Thyroid gland (tissue), 4 donors: ENCODE results near the gene ETV2. TPM values are rescaled to one million over a fixed set of nuclear protein-coding genes. Genes with fewer than 3 reads are reported as not detected.

Experiments used
- DNase-seq, 2 donors: peaks; one replicate each; pipeline ENCODE4 v3.0.0-alpha.2; 2019
- H3K27ac ChIP-seq, 3 donors: fragments of 200-600 bp; sonication (generic); 1 replicate in 2 of 3; 2 replicates in 1 of 3; pipeline ENCODE4 v1.5.1; 2016 to 2019; ENCODE audit warnings: mild to moderate bottlenecking in 1 of 3, moderate library complexity in 1 of 3
- H3K27me3 ChIP-seq: fragments of 200-600 bp; sonication (generic); one replicate; pipeline ENCODE4 v1.5.1; 2019
- H3K36me3 ChIP-seq, 2 donors: fragments of 200-600 bp; sonication (generic); one replicate each; pipeline ENCODE4 v1.5.1; 2016 to 2019
- H3K4me1 ChIP-seq, 2 donors: fragments of 200-600 bp; sonication (generic); one replicate each; pipeline ENCODE4 v1.5.1; 2017 to 2019
- H3K4me3 ChIP-seq, 3 donors: fragments of 200-600 bp; sonication (generic); replicated peaks in 1 of 3; 1 replicate in 2 of 3; 2 replicates in 1 of 3; pipeline ENCODE4 v1.5.1; 2016; ENCODE audit warnings: mild to moderate bottlenecking in 1 of 3
- H3K9me3 ChIP-seq: fragments of 200-600 bp; sonication (generic); one replicate; pipeline ENCODE4 v1.5.1; 2017
- CTCF ChIP-seq, 6 experiments: fragments of 200-600 bp in 3 of 6; fragments of 450-650 bp in 3 of 6; sonication (generic) in 3 of 6; IDR thresholded peaks; one replicate each; pipeline ENCODE4 v1.5.1; 2016 to 2019; ENCODE audit warnings: antibody characterized with exemption in 6 of 6, mild to moderate bottlenecking in 2 of 6, inconsistent platforms in 1 of 6, moderate library complexity in 1 of 6
- POLR2A ChIP-seq, 2 donors: fragments of 450-650 bp; IDR thresholded peaks; one replicate each; pipeline ENCODE4 v1.6.1; 2017; ENCODE audit warnings: antibody characterized with exemption in 2 of 2, mild to moderate bottlenecking in 2 of 2, moderate library complexity in 1 of 2
- WGBS, 2 donors: methylation state at CpG; one replicate each; pipeline ENCODE4 v1.1.5; 2017; 5-methylcytosine and 5-hydroxymethylcytosine counted together
- intact Hi-C: fragments of 100-400 bp; cut with DNase I; formaldehyde crosslinking; loops from one replicate; pipeline ENCODE4 v1.15.1; 2023
- total RNA-seq, 4 donors: library from RNA; depleted of rRNA; stranded (reverse); fragments of >200 nt; gene quantifications; one replicate each; pipeline ENCODE4 v1.2.3, GENCODE V29; 2016

The ETV2 gene
- total RNA-seq, 4 donors from 2014 or later = 0.56 TPM; not detected in 3

- no peaks in the 10 kb centered on the region for H3K27me3 ChIP-seq
- peak in 1 of 2 donors; percentile 84 for TF ChIP-seq POLR2A (IDR thresholded peaks at IDR 0.05)
- no peak for TF ChIP-seq CTCF (IDR thresholded peaks at IDR 0.05)
- 0 to 1% methylated on average over 16 to 26 of the region's 69 CpGs for WGBS, 2 donors
- peak; percentile 86 to 88 for DNase-seq
- H3K36me3 ChIP-seq = no peaks in the 10 kb centered on the region
- H3K4me1 ChIP-seq = peaks cover 10 to 26% of the 10 kb centered on the region in 2 donors
- H3K4me3 ChIP-seq = peak overlapping the region; percentile 8 to 69 (median 47)
- intact Hi-C loops = no loop called here
- no peaks in the 10 kb centered on the region for H3K9me3 ChIP-seq
- H3K27ac ChIP-seq = peak overlapping the region; percentile 19 to 88 (median 62)
These were observed 2.0 kb downstream of the ETV2 start for GRCh38 chr19:35643255-35644205.

- TF ChIP-seq CTCF (IDR thresholded peaks at IDR 0.05) = peak in 1 of 6 experiments; percentile 13
- peak in 1 of 2 donors; percentile 60 for TF ChIP-seq POLR2A (IDR thresholded peaks at IDR 0.05)
- H3K36me3 ChIP-seq = no peaks in the 10 kb centered on the region
- WGBS, 2 donors = 0% methylated on average over 15 to 16 of the region's 60 CpGs
- peak overlapping the region; percentile 55 to 88 (median 62) for H3K27ac ChIP-seq
- intact Hi-C loops = no loop called here
- H3K4me3 ChIP-seq = peak overlapping the region; percentile 8 to 69 (median 47)
- DNase-seq = peak; percentile 97 to 98
- peaks cover 19 to 32% of the 10 kb centered on the region in 2 donors for H3K4me1 ChIP-seq
- H3K9me3 ChIP-seq = no peaks in the 10 kb centered on the region
- no peaks in the 10 kb centered on the region for H3K27me3 ChIP-seq
These were observed 2.9 kb downstream of the ETV2 start for GRCh38 chr19:35644206-35644986.

- intact Hi-C loops = no loop called here
- Histone ChIP-seq H3K9me3 (no peaks in the 10 kb centered on the region), H3K4me3 (peak overlapping the region in 1 of 3 donors; percentile 47), H3K27ac (peak overlapping the region; percentile 30 to 88 (median 55)), H3K27me3 (no peaks in the 10 kb centered on the region), H3K36me3 (no peaks in the 10 kb centered on the region), H3K4me1 (peaks cover 19 to 37% of the 10 kb centered on the region in 2 donors)
- peak; percentile 71 to 79 for DNase-seq
- TF ChIP-seq POLR2A (IDR thresholded peaks at IDR 0.05) = no peak
- no peak for TF ChIP-seq CTCF (IDR thresholded peaks at IDR 0.05)
- WGBS, 2 donors = 22 to 24% methylated on average over 13 to 19 of the region's 20 CpGs
These were observed 3.6 kb downstream of the ETV2 start for GRCh38 chr19:35644987-35645679.

GRCh38 chr19:35645680-35646511, 4.4 kb downstream of the ETV2 start:
- Histone ChIP-seq H3K4me3 (no peak overlapping the region), H3K36me3 (no peaks in the 10 kb centered on the region), H3K27me3 (no peaks in the 10 kb centered on the region), H3K4me1 (peaks cover 19 to 37% of the 10 kb centered on the region in 2 donors), H3K9me3 (no peaks in the 10 kb centered on the region), H3K27ac (no peak overlapping the region)
- DNase-seq = no peak
- TF ChIP-seq POLR2A (IDR thresholded peaks at IDR 0.05) (no peak), CTCF (IDR thresholded peaks at IDR 0.05) (no peak)
- WGBS, 2 donors = 77 to 78% methylated on average over 7 of the region's 7 CpGs
- intact Hi-C loops = no loop called here
